GM18508 (cell line): ENCODE results near the gene GSN.

ENCODE experiments used
- ATAC-seq: cut with Tn5 transposase; IDR thresholded peaks from one replicate; pipeline ENCODE4 v1.9.1; 2021; ENCODE audit warnings: moderate number of reproducible peaks; ENCODE audit not compliant: insufficient read depth, unreplicated experiment

Gene GSN

GRCh38 chr9:121300283-121301119 lies 32.5 kb downstream of the GSN start:
- no peak for ATAC-seq

- no peak for ATAC-seq
Observed at GRCh38 chr9:121301881-121302286, 33.9 kb downstream of the GSN start.

GRCh38 chr9:121302341-121302740 lies 34.4 kb downstream of the GSN start:
- ATAC-seq = no peak

GRCh38 chr9:121302786-121303185 lies 34.8 kb downstream of the GSN start:
- no peak for ATAC-seq

- ATAC-seq = no peak
Observed at GRCh38 chr9:121303456-121304451, 35.8 kb downstream of the GSN start.

GRCh38 chr9:121304707-121305106 lies 36.7 kb downstream of the GSN start:
- no peak for ATAC-seq

- no peak for ATAC-seq
Observed at GRCh38 chr9:121305269-121305994, 37.5 kb downstream of the GSN start.

- no peak for ATAC-seq
Observed at GRCh38 chr9:121307976-121308375, 40.0 kb downstream of the GSN start.

- ATAC-seq = no peak
Observed at GRCh38 chr9:121308765-121309164, 40.8 kb downstream of the GSN start.

- ATAC-seq = no peak
Observed at GRCh38 chr9:121309171-121309570, 41.2 kb downstream of the GSN start.

GRCh38 chr9:121309833-121310425 lies 42.0 kb downstream of the GSN start:
- no peak for ATAC-seq

GRCh38 chr9:121310571-121310970 lies 42.6 kb downstream of the GSN start:
- no peak for ATAC-seq

- no peak for ATAC-seq
Observed at GRCh38 chr9:121312169-121312568, 44.2 kb downstream of the GSN start.

GRCh38 chr9:121313458-121314152 lies 45.6 kb downstream of the GSN start:
- ATAC-seq = no peak

GRCh38 chr9:121316378-121316777 lies 48.4 kb downstream of the GSN start:
- no peak for ATAC-seq

- ATAC-seq = no peak
Observed at GRCh38 chr9:121316852-121317373, 49.0 kb downstream of the GSN start.

- no peak for ATAC-seq
Observed at GRCh38 chr9:121317737-121318630, 50.0 kb downstream of the GSN start.

- no peak for ATAC-seq
Observed at GRCh38 chr9:121318631-121319382, 50.8 kb downstream of the GSN start.
